GM23338 (cell line): Measurements from ENCODE around the gene TYR. TPM values are rescaled to one million over a fixed set of nuclear protein-coding genes. Genes with fewer than 3 reads are reported as not detected.

ENCODE experiments used
- ATAC-seq: fragments of 200-7000 bp; cut with Tn5 transposase; 3 replicates; pipeline ENCODE4 v1.9.1; 2020
- DNase-seq: peaks from one replicate; pipeline ENCODE4 v3.0.0-alpha.2; 2015; ENCODE audit warnings: low spot score
- H2AFZ ChIP-seq: fragments of 200-600 bp; sonication (generic); 2 replicates; pipeline ENCODE4 v1.8.0; 2016; ENCODE audit warnings: antibody characterized with exemption, mild to moderate bottlenecking, moderate library complexity
- H3F3A ChIP-seq: fragments of 200-600 bp; sonication (generic); replicated peaks from 2 replicates; pipeline ENCODE4 v1.8.0; 2017; ENCODE audit warnings: antibody characterized with exemption, mixed run types, low read depth
- H3K27ac ChIP-seq: fragments of 200-600 bp; sonication (generic); 2 replicates; pipeline ENCODE4 v1.6.1; 2016; ENCODE audit warnings: low read depth
- H3K27me3 ChIP-seq: fragments of 200-600 bp; sonication (generic); 2 replicates; pipeline ENCODE4 v1.8.0; 2016; ENCODE audit warnings: mild to moderate bottlenecking, mixed run types, moderate library complexity; ENCODE audit not compliant: insufficient read depth
- H3K36me3 ChIP-seq: fragments of 200-600 bp; sonication (generic); 2 replicates; pipeline ENCODE4 v1.8.0; 2016; ENCODE audit warnings: mild to moderate bottlenecking; ENCODE audit not compliant: insufficient read depth
- H3K4me1 ChIP-seq: fragments of 200-600 bp; sonication (generic); 2 replicates; pipeline ENCODE4 v1.8.0; 2016; ENCODE audit warnings: mild to moderate bottlenecking, moderate library complexity; ENCODE audit not compliant: insufficient read depth
- H3K4me2 ChIP-seq: fragments of 200-600 bp; sonication (generic); 2 replicates; pipeline ENCODE4 v1.7.1; 2017; ENCODE audit warnings: mixed run types
- H3K4me3 ChIP-seq: fragments of 200-600 bp; sonication (generic); 2 replicates; pipeline ENCODE4 v1.6.1; 2016; ENCODE audit warnings: mixed run types
- H3K79me2 ChIP-seq: fragments of 200-600 bp; sonication (generic); replicated peaks from 2 replicates; pipeline ENCODE4 v1.8.0; 2017; ENCODE audit warnings: mild to moderate bottlenecking; ENCODE audit not compliant: insufficient read depth
- H3K9me2 ChIP-seq: fragments of 200-600 bp; sonication (generic); 2 replicates; pipeline ENCODE4 v1.8.0; 2017; ENCODE audit not compliant: insufficient read depth
- H4K20me1 ChIP-seq: fragments of 200-600 bp; sonication (generic); replicated peaks from 2 replicates; pipeline ENCODE4 v1.8.0; 2017; ENCODE audit warnings: mild to moderate bottlenecking; ENCODE audit not compliant: insufficient read depth
- H3K27ac Mint-ChIP-seq: 2 replicates; pipeline ENCODE4 v1.8.0; 2020; ENCODE audit warnings: inconsistent platforms, mild to moderate bottlenecking, moderate library complexity, mixed read lengths
- H3K27me3 Mint-ChIP-seq: 3 replicates; pipeline ENCODE4 v1.8.0; 2022; ENCODE audit warnings: low read depth, mild to moderate bottlenecking, moderate library complexity, mixed read lengths, inconsistent platforms; ENCODE audit not compliant: insufficient read depth, poor library complexity
- H3K36me3 Mint-ChIP-seq: 3 replicates; pipeline ENCODE4 v1.8.0; 2021; ENCODE audit warnings: low read depth, mild to moderate bottlenecking, inconsistent platforms, moderate library complexity, mixed read lengths
- H3K4me1 Mint-ChIP-seq: 3 replicates; pipeline ENCODE4 v1.8.0; 2020; ENCODE audit warnings: mild to moderate bottlenecking, inconsistent platforms, mixed read lengths
- H3K4me3 Mint-ChIP-seq: 3 replicates; pipeline ENCODE4 v1.8.0; 2021; ENCODE audit warnings: moderate library complexity, mild to moderate bottlenecking, inconsistent platforms, mixed read lengths
- H3K9me3 Mint-ChIP-seq: 3 replicates; pipeline ENCODE4 v1.8.0; 2020; ENCODE audit warnings: moderate library complexity, mild to moderate bottlenecking, inconsistent platforms, mixed read lengths
- CREB1 ChIP-seq: fragments of 250-450 bp; sonication (Bioruptor Pico); IDR thresholded peaks from 2 replicates; pipeline ENCODE4 v1.5.0; 2020; ENCODE audit warnings: low read depth, mild to moderate bottlenecking, moderate library complexity
- CTCF ChIP-seq, 2 experiments: fragments of 200-600 bp in 1 of 2; sonication (generic) in 1 of 2; conservative IDR thresholded peaks; 2 replicates each; pipeline versions ENCODE4 v1.5.1 to v1.6.1; 2016 to 2017; ENCODE audit warnings: antibody characterized with exemption in 2 of 2, low read depth in 2 of 2, mild to moderate bottlenecking in 2 of 2, moderate library complexity in 1 of 2
- ETS1 ChIP-seq: IDR thresholded peaks from 2 replicates; pipeline ENCODE4 v1.6.1; 2016; ENCODE audit warnings: antibody characterized with exemption
- EZH2phosphoT487 ChIP-seq: fragments of 200-600 bp; sonication (generic); IDR thresholded peaks from one replicate; pipeline ENCODE4 v1.8.1; 2018; ENCODE audit warnings: antibody characterized with exemption; ENCODE audit not compliant: unreplicated experiment
- NANOG ChIP-seq: IDR thresholded peaks from 2 replicates; pipeline ENCODE4 v1.6.1; 2016; ENCODE audit warnings: antibody characterized with exemption, borderline replicate concordance
- REST ChIP-seq: IDR thresholded peaks from one replicate; pipeline ENCODE4 v1.6.1; 2018; ENCODE audit warnings: antibody characterized with exemption; ENCODE audit not compliant: unreplicated experiment
- STAT1 ChIP-seq: IDR thresholded peaks from one replicate; pipeline ENCODE4 v1.6.1; 2016; ENCODE audit warnings: antibody characterized with exemption; ENCODE audit not compliant: unreplicated experiment
- polyA plus RNA-seq: library from polyadenylated mRNA; unstranded; fragments of >200 nt; fragmentation: Nextera tagmentation; extraction: Ambion mirVana; gene quantifications from 2 replicates; pipeline ENCODE4 v1.2.1, GENCODE V29; 2016
- total RNA-seq: library from RNA; depleted of rRNA; stranded (reverse); fragments of >200 nt; shearing (Covaris generic); gene quantifications from 2 replicates; pipeline ENCODE4 v1.2.3, GENCODE V29; 2014
- TF ChIP-seq, protein P1 (sequence below): fragments of 250-450 bp; sonication (Bioruptor Pico); IDR thresholded peaks from 2 replicates; pipeline ENCODE4 v1.5.0; 2020; ENCODE audit warnings: mild to moderate bottlenecking, moderate library complexity

Gene TYR
- total and polyA plus RNA-seq, 2 experiments from 2014 or later = 0.08 TPM; not detected in 1

DNA sequence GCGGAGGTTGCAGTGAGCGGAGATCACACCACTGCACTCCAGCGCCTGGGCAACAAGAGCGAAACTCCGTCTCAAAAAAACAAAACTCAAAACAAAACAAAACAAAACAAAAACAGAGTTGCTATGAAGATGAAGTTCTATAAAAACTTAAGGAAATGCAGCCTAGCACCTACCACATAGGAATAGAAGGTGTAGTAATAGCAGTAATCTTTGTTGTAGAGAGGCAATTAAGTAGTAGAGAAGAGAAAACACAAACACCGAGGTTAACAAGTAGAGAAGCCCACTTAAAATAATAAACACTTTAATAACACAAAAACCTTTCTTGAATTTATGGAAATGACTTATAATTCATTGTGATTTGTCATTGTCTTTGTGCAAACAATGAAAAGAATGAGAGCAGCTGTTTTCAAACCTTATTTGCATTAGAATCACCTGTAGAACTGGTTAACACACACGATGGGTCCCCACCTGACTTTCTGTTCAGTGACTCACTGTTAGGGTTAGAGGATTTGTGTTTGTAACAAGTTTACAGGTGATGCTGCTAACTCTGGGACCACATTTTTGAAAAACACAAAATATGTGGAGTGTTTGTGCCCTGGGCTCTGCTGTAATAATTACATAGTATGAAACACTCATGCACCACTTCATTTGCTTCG lies 43.1 kb downstream of the TYR start (continued):
- TF ChIP-seq STAT1 (no peak), NANOG (no peak), CTCF (conservative IDR thresholded peaks at IDR 0.05; ENCODE audit: low read depth in 2 of 2) (no peak), CREB1 (no peak), ETS1 (no peak)

GRCh38 chr11:89235083-89235482 lies 57.4 kb downstream of the TYR start:
- H3K9me2 ChIP-seq = no peaks in the 10 kb centered on the region
- Mint-ChIP-seq H3K9me3 (no peaks in the 10 kb centered on the region; the same call in 2 of the 3 replicates), H3K36me3 (no peaks in the 10 kb centered on the region), H3K27ac (no peak overlapping the region), H3K4me3 (no peak overlapping the region), H3K27me3 (no peaks in the 10 kb centered on the region), H3K4me1 (no peaks in the 10 kb centered on the region)
- no peak overlapping the region for H3K4me3 ChIP-seq
- H3K4me2 ChIP-seq = no peak overlapping the region
- no peaks in the 10 kb centered on the region for H4K20me1 ChIP-seq
- no peak overlapping the region for H3K27ac ChIP-seq
- H3K27me3 ChIP-seq = no peaks in the 10 kb centered on the region
- no peak for DNase-seq
- H3F3A ChIP-seq = no peaks in the 10 kb centered on the region
- H3K36me3 ChIP-seq = no peaks in the 10 kb centered on the region
- no peaks in the 10 kb centered on the region for H3K4me1 ChIP-seq
- H2AFZ ChIP-seq = no peak overlapping the region
- no peak for ATAC-seq
- H3K79me2 ChIP-seq = no peaks in the 10 kb centered on the region
- TF ChIP-seq, protein P1, sequence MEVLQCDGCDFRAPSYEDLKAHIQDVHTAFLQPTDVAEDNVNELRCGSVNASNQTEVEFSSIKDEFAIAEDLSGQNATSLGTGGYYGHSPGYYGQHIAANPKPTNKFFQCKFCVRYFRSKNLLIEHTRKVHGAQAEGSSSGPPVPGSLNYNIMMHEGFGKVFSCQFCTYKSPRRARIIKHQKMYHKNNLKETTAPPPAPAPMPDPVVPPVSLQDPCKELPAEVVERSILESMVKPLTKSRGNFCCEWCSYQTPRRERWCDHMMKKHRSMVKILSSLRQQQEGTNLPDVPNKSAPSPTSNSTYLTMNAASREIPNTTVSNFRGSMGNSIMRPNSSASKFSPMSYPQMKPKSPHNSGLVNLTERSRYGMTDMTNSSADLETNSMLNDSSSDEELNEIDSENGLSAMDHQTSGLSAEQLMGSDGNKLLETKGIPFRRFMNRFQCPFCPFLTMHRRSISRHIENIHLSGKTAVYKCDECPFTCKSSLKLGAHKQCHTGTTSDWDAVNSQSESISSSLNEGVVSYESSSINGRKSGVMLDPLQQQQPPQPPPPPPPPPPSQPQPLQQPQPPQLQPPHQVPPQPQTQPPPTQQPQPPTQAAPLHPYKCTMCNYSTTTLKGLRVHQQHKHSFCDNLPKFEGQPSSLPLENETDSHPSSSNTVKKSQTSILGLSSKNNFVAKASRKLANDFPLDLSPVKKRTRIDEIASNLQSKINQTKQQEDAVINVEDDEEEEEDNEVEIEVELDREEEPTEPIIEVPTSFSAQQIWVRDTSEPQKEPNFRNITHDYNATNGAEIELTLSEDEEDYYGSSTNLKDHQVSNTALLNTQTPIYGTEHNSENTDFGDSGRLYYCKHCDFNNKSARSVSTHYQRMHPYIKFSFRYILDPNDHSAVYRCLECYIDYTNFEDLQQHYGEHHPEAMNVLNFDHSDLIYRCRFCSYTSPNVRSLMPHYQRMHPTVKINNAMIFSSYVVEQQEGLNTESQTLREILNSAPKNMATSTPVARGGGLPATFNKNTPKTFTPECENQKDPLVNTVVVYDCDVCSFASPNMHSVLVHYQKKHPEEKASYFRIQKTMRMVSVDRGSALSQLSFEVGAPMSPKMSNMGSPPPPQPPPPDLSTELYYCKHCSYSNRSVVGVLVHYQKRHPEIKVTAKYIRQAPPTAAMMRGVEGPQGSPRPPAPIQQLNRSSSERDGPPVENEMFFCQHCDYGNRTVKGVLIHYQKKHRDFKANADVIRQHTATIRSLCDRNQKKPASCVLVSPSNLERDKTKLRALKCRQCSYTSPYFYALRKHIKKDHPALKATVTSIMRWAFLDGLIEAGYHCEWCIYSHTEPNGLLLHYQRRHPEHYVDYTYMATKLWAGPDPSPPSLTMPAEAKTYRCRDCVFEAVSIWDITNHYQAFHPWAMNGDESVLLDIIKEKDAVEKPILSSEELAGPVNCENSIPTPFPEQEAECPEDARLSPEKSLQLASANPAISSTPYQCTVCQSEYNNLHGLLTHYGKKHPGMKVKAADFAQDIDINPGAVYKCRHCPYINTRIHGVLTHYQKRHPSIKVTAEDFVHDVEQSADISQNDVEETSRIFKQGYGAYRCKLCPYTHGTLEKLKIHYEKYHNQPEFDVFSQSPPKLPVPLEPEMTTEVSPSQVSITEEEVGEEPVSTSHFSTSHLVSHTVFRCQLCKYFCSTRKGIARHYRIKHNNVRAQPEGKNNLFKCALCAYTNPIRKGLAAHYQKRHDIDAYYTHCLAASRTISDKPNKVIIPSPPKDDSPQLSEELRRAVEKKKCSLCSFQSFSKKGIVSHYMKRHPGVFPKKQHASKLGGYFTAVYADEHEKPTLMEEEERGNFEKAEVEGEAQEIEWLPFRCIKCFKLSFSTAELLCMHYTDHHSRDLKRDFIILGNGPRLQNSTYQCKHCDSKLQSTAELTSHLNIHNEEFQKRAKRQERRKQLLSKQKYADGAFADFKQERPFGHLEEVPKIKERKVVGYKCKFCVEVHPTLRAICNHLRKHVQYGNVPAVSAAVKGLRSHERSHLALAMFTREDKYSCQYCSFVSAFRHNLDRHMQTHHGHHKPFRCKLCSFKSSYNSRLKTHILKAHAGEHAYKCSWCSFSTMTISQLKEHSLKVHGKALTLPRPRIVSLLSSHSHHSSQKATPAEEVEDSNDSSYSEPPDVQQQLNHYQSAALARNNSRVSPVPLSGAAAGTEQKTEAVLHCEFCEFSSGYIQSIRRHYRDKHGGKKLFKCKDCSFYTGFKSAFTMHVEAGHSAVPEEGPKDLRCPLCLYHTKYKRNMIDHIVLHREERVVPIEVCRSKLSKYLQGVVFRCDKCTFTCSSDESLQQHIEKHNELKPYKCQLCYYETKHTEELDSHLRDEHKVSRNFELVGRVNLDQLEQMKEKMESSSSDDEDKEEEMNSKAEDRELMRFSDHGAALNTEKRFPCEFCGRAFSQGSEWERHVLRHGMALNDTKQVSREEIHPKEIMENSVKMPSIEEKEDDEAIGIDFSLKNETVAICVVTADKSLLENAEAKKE = no peak
- TF ChIP-seq REST = no peak
- no peak for TF ChIP-seq EZH2phosphoT487
- TF ChIP-seq CREB1 = no peak
- TF ChIP-seq ETS1 = no peak
- no peak for TF ChIP-seq STAT1
- no peak for TF ChIP-seq NANOG
